CD4-positive, alpha-beta T cell (primary cell): ENCODE results near the gene IQGAP2. TPM values are rescaled to one million over a fixed set of nuclear protein-coding genes. Genes with fewer than 3 reads are reported as not detected.

Source experiments
- ATAC-seq: fragments of 200-7000 bp; cut with Tn5 transposase; one replicate; pipeline ENCODE4 v1.10.0; 2022; ENCODE audit warnings: mild to moderate bottlenecking; ENCODE audit not compliant: poor library complexity
- CTCF ChIA-PET: fragments of 350-600 bp; sonication (Branson Sonifier 250); formaldehyde crosslinking; loops from one replicate; lab custom pipeline; 2021; ENCODE audit warnings: antibody characterized with exemption, inconsistent platforms; lab: Charles Lee
- POLR2A ChIA-PET: fragments of 350-600 bp; sonication (Branson Sonifier 250); formaldehyde crosslinking; loops from one replicate; lab custom pipeline; 2021; ENCODE audit warnings: antibody characterized with exemption, inconsistent platforms; lab: Charles Lee
- DNase-seq, 14 experiments: peaks; one replicate each; pipeline ENCODE4 v3.0.0-alpha.2; 2013 to 2020; ENCODE audit warnings: mixed read lengths in 2 of 14
- H3K27ac ChIP-seq, 2 donors: one replicate each; pipeline versions ENCODE4 v1.5.1 to v1.7.0; 2013; ENCODE audit warnings: low read length in 2 of 2, low read depth in 1 of 2, mild to moderate bottlenecking in 1 of 2
- H3K27me3 ChIP-seq, 2 experiments: 1 replicate in 1 of 2; 2 replicates in 1 of 2; pipeline versions ENCODE4 v1.6.1 to v1.7.0; 2013; ENCODE audit warnings: low read length in 2 of 2, control low read depth in 1 of 2, mild to moderate bottlenecking in 1 of 2, moderate library complexity in 1 of 2; ENCODE audit not compliant: insufficient read depth in 2 of 2, control insufficient read depth in 1 of 2
- H3K36me3 ChIP-seq: one replicate; pipeline ENCODE4 v1.6.1; 2013; ENCODE audit warnings: low read length, control low read depth; ENCODE audit not compliant: insufficient read depth
- H3K4me1 ChIP-seq: one replicate; pipeline ENCODE4 v1.6.1; 2013; ENCODE audit warnings: low read length, control low read depth; ENCODE audit not compliant: insufficient read depth
- H3K4me3 ChIP-seq: one replicate; pipeline ENCODE4 v1.5.1; 2013; ENCODE audit warnings: mild to moderate bottlenecking, low read length, moderate library complexity
- H3K9me3 ChIP-seq, 2 experiments: 1 replicate in 1 of 2; 2 replicates in 1 of 2; pipeline versions ENCODE4 v1.6.1 to v1.7.0; 2013; ENCODE audit warnings: low read length in 2 of 2, mild to moderate bottlenecking in 2 of 2, control low read depth in 1 of 2, moderate library complexity in 1 of 2; ENCODE audit not compliant: control insufficient read depth in 1 of 2, insufficient read depth in 1 of 2
- H3K27ac Mint-ChIP-seq: one replicate; pipeline ENCODE4 v1.8.0; 2020; ENCODE audit warnings: mixed read lengths
- H3K27me3 Mint-ChIP-seq: one replicate; pipeline ENCODE4 v1.8.0; 2021; ENCODE audit warnings: mixed read lengths
- H3K36me3 Mint-ChIP-seq: one replicate; pipeline ENCODE4 v1.8.0; 2021; ENCODE audit warnings: low read depth, mixed read lengths
- H3K4me1 Mint-ChIP-seq: one replicate; pipeline ENCODE4 v1.8.0; 2021; ENCODE audit warnings: low read depth, mixed read lengths
- H3K4me3 Mint-ChIP-seq: one replicate; pipeline ENCODE4 v1.8.0; 2020; ENCODE audit warnings: mild to moderate bottlenecking, mixed read lengths
- H3K9me3 Mint-ChIP-seq: one replicate; pipeline ENCODE4 v1.8.0; 2020; ENCODE audit warnings: mixed read lengths
- intact Hi-C, 2 experiments: fragments of 100-400 bp; cut with DNase I in 1 of 2; cut with micrococcal nuclease in 1 of 2; formaldehyde crosslinking; loops; one replicate each; pipeline versions ENCODE4 v1.15.1 to v1.9.0; 2023 to 2025; cut with DNase I, micrococcal nuclease
- total RNA-seq, 174 experiments: library from RNA in 2 of 174; stranded (reverse) in 2 of 174; gene quantifications; one replicate each; pipeline ENCODE4 v1.2.3 and lab custom pipeline; 2021 to 2026
- TF ChIP-seq, protein P1 (sequence below): fragments of 200-600 bp; IDR thresholded peaks from one replicate; pipeline ENCODE4 v1.8.0; 2022; ENCODE audit warnings: antibody characterized with exemption, mild to moderate bottlenecking

Gene IQGAP2
- total RNA-seq, 2 experiments from 2014 or later: 58.8 TPM

DNA sequence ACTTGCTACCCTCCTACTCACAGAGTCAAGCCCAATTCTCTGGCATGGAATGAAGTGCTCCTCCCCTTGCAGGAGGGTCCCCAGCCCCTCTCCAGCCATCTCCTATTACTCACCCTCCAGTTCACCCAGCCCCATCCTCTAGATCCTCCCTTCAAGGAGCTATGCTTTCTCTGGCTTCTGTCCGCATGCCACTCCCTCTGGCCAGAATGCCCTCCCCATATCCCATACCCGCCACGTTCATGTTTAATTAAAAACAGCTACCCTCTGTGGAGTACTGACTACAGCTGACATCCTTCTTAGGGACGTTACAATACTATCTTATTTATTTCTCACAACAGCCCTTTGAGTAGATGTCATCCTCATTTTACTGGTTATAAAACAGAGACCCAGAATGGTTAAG is 315.8 kb downstream of the IQGAP2 start:
- Mint-ChIP-seq H3K9me3 (no peaks in the 10 kb centered on the region), H3K4me3 (peak overlapping the region; percentile 39), H3K4me1 (peaks cover 20% of the 10 kb centered on the region), H3K27me3 (peaks cover 49% of the 10 kb centered on the region), H3K27ac (no peak overlapping the region), H3K36me3 (no peaks in the 10 kb centered on the region)
- TF ChIP-seq, protein P1, sequence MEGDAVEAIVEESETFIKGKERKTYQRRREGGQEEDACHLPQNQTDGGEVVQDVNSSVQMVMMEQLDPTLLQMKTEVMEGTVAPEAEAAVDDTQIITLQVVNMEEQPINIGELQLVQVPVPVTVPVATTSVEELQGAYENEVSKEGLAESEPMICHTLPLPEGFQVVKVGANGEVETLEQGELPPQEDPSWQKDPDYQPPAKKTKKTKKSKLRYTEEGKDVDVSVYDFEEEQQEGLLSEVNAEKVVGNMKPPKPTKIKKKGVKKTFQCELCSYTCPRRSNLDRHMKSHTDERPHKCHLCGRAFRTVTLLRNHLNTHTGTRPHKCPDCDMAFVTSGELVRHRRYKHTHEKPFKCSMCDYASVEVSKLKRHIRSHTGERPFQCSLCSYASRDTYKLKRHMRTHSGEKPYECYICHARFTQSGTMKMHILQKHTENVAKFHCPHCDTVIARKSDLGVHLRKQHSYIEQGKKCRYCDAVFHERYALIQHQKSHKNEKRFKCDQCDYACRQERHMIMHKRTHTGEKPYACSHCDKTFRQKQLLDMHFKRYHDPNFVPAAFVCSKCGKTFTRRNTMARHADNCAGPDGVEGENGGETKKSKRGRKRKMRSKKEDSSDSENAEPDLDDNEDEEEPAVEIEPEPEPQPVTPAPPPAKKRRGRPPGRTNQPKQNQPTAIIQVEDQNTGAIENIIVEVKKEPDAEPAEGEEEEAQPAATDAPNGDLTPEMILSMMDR: no peak
- no peak overlapping the region for H3K27ac ChIP-seq
- H3K36me3 ChIP-seq: no peaks in the 10 kb centered on the region
- no peak overlapping the region for H3K4me3 ChIP-seq
- peaks cover 29% of the 10 kb centered on the region for H3K4me1 ChIP-seq
- CTCF ChIA-PET: no interaction called here
- peaks cover 0 to 3% of the 10 kb centered on the region in 2 experiments for H3K9me3 ChIP-seq
- intact Hi-C loops: no loop called here
- POLR2A ChIA-PET: no interaction called here
- no peak for DNase-seq
- no peak for ATAC-seq
- H3K27me3 ChIP-seq: peaks cover 18% of the 10 kb centered on the region in 2 experiments

DNA sequence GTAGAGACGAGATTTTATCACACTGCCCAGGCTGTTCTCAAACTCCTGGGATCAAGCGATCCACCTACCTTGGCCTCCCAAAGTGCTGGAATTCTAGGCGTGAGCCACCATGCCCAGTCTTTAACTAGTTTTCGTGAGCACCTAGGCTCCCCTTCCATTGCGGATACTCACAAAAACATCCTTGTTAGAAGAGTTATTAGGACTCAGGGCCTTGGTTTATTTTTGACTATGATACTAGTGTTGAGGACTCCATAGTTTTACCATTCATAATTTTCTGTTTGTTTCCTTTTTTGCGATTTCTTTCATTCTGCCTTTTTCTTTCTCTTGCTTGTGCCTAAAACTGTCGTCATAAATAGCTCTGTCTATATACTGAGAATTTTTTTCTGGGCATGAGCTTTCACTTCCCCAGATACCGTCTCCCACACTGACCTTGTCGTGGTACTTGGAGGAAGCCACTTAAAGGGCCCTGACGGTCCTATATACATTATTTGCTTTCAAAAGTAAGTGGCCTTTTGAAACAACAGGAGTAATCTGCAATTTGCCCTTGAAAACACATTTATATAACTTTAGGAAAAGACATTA is 318.0 kb downstream of the IQGAP2 start:
- no peaks in the 10 kb centered on the region for H3K36me3 Mint-ChIP-seq
- POLR2A ChIA-PET: no interaction called here
- H3K27me3 Mint-ChIP-seq: peaks cover 29% of the 10 kb centered on the region
- intact Hi-C loops: no loop called here
- no peaks in the 10 kb centered on the region for H3K36me3 ChIP-seq
- H3K4me1 ChIP-seq: peaks cover 14% of the 10 kb centered on the region
- ATAC-seq (no peak), DNase-seq (peak in 1 of 14 experiments; percentile 24)
- peaks cover 9% of the 10 kb centered on the region for H3K4me1 Mint-ChIP-seq
- H3K4me3 ChIP-seq: no peak overlapping the region
- H3K27ac Mint-ChIP-seq: no peak overlapping the region
- H3K27ac ChIP-seq: no peak overlapping the region
- CTCF ChIA-PET: interaction anchor here (1.6 to 1.7 kb wide), 2 partner anchors 11 to 15 kb away, joined by 3 to 4 read pairs; no protein-coding TSS in a partner anchor
- TF ChIP-seq, protein P1: no peak
- no peaks in the 10 kb centered on the region for H3K9me3 ChIP-seq
- H3K9me3 Mint-ChIP-seq: no peaks in the 10 kb centered on the region
- H3K27me3 ChIP-seq: peaks cover 8 to 9% of the 10 kb centered on the region in 2 experiments
- no peak overlapping the region for H3K4me3 Mint-ChIP-seq

DNA sequence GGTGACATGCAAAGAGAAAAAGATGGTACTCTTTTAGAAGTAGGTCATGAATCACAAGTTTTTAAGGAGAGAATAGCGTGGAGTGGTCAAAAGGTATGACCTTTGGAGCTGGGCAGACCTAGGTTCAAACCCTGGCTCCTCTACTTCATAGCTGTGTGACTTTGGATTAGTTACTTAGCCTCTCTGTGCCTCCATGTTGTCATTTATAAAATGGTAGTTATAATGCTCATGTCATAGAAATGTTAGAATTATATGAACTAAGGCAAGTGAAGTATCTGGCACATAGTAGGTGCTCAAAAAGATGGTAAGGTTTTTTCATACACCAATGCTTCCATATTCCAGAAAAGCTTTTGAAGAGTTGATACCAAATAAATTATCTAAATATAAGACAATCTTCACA is 320.2 kb downstream of the IQGAP2 start:
- peaks cover 9% of the 10 kb centered on the region for H3K27me3 Mint-ChIP-seq
- no peak overlapping the region for H3K4me3 Mint-ChIP-seq
- POLR2A ChIA-PET: no interaction called here
- no peaks in the 10 kb centered on the region for H3K9me3 Mint-ChIP-seq
- no peaks in the 10 kb centered on the region for H3K36me3 ChIP-seq
- DNase-seq: no peak
- TF ChIP-seq, protein P1: no peak
- no peaks in the 10 kb centered on the region for H3K27me3 ChIP-seq
- H3K9me3 ChIP-seq: no peaks in the 10 kb centered on the region
- H3K4me1 ChIP-seq: peaks cover 1% of the 10 kb centered on the region
- H3K27ac ChIP-seq: no peak overlapping the region
- H3K27ac Mint-ChIP-seq: no peak overlapping the region
- CTCF ChIA-PET: no interaction called here
- no peak for ATAC-seq
- no peaks in the 10 kb centered on the region for H3K4me1 Mint-ChIP-seq
- no peaks in the 10 kb centered on the region for H3K36me3 Mint-ChIP-seq
- intact Hi-C loops: no loop called here
- no peak overlapping the region for H3K4me3 ChIP-seq
